ENCODE data around the gene RNF220. TPM values are rescaled to one million over a fixed set of nuclear protein-coding genes. Genes with fewer than 3 reads are reported as not detected.

The RNF220 gene
- total RNA-seq, 2 experiments from 2014 or later, result 81.8 to 94.1 TPM

- Mint-ChIP-seq H3K27me3 (peaks cover 4% of the 10 kb centered on the region), H3K4me1 (peaks cover 6% of the 10 kb centered on the region), H3K4me3 (no peak overlapping the region), H3K9me3 (ENCODE audit: low read depth) (no peaks in the 10 kb centered on the region), H3K27ac (no peak overlapping the region), H3K36me3 (no peaks in the 10 kb centered on the region)
- no peak for DNase-seq
- CTCF ChIA-PET, result no interaction called here
- ATAC-seq, result no peak
These were observed 118.8 kb downstream of the RNF220 start for GRCh38 chr1:44523593-44524591.

- H3K36me3 Mint-ChIP-seq, result no peaks in the 10 kb centered on the region
- H3K27me3 Mint-ChIP-seq, result peaks cover 4% of the 10 kb centered on the region
- H3K27ac Mint-ChIP-seq, result no peak overlapping the region
- no peak for ATAC-seq
- no peak for DNase-seq
- peaks cover under 1% of the 10 kb centered on the region for H3K4me1 Mint-ChIP-seq
- no peaks in the 10 kb centered on the region for H3K9me3 Mint-ChIP-seq (ENCODE audit: low read depth)
- H3K4me3 Mint-ChIP-seq, result no peak overlapping the region
- CTCF ChIA-PET, result no interaction called here
These were observed 119.8 kb downstream of the RNF220 start for GRCh38 chr1:44524655-44525500.

GRCh38 chr1:44526295-44527073 is 121.4 kb downstream of the RNF220 start:
- Mint-ChIP-seq H3K27ac (no peak overlapping the region), H3K4me3 (no peak overlapping the region), H3K36me3 (no peaks in the 10 kb centered on the region), H3K27me3 (peaks cover 7% of the 10 kb centered on the region), H3K9me3 (ENCODE audit: low read depth) (no peaks in the 10 kb centered on the region), H3K4me1 (peaks cover 1% of the 10 kb centered on the region)
- CTCF ChIA-PET, result no interaction called here
- ATAC-seq (no peak), DNase-seq (no peak)

- CTCF ChIA-PET, result interaction anchor here (0.8 to 1.7 kb wide), 3 partner anchors 41 to 315 kb away, joined by 3 to 4 read pairs (median 3); no protein-coding TSS in a partner anchor
- Mint-ChIP-seq H3K36me3 (no peaks in the 10 kb centered on the region), H3K27me3 (peaks cover 16% of the 10 kb centered on the region), H3K9me3 (ENCODE audit: low read depth) (no peaks in the 10 kb centered on the region), H3K27ac (no peak overlapping the region), H3K4me1 (peaks cover 14% of the 10 kb centered on the region), H3K4me3 (no peak overlapping the region)
- ATAC-seq (peak; percentile 69), DNase-seq (peak; percentile 48)
These were observed 126.9 kb downstream of the RNF220 start for GRCh38 chr1:44531785-44532566.

GRCh38 chr1:44532567-44532944 is 127.5 kb downstream of the RNF220 start:
- ATAC-seq, result no peak
- Mint-ChIP-seq H3K9me3 (ENCODE audit: low read depth) (no peaks in the 10 kb centered on the region), H3K36me3 (no peaks in the 10 kb centered on the region), H3K27me3 (peaks cover 20% of the 10 kb centered on the region), H3K4me3 (no peak overlapping the region), H3K4me1 (peaks cover 14% of the 10 kb centered on the region), H3K27ac (no peak overlapping the region)
- DNase-seq, result no peak
- CTCF ChIA-PET, result interaction anchor here (1.1 to 1.7 kb wide), 2 partner anchors 40 to 315 kb away, joined by 3 to 4 read pairs; no protein-coding TSS in a partner anchor

GRCh38 chr1:44534771-44535170 is 129.7 kb downstream of the RNF220 start:
- Mint-ChIP-seq H3K4me3 (no peak overlapping the region), H3K27ac (no peak overlapping the region), H3K27me3 (peaks cover 34% of the 10 kb centered on the region), H3K36me3 (no peaks in the 10 kb centered on the region), H3K4me1 (peaks cover 14% of the 10 kb centered on the region), H3K9me3 (ENCODE audit: low read depth) (no peaks in the 10 kb centered on the region)
- ATAC-seq (no peak), DNase-seq (no peak)
- CTCF ChIA-PET, result interaction anchor here (0.6 to 0.7 kb wide), 2 partner anchors 60 to 134 kb away, joined by 3 read pairs; no protein-coding TSS in a partner anchor

- ATAC-seq (no peak), DNase-seq (no peak)
- CTCF ChIA-PET, result interaction anchor here (1.2 kb wide), 1 partner anchor 36 kb away, joined by 3 read pairs; no protein-coding TSS in a partner anchor
- Mint-ChIP-seq H3K27ac (no peak overlapping the region), H3K4me1 (peaks cover 13% of the 10 kb centered on the region), H3K4me3 (no peak overlapping the region), H3K36me3 (no peaks in the 10 kb centered on the region), H3K27me3 (peaks cover 42% of the 10 kb centered on the region), H3K9me3 (ENCODE audit: low read depth) (no peaks in the 10 kb centered on the region)
These were observed 131.5 kb downstream of the RNF220 start for GRCh38 chr1:44536357-44537209.

- no peak overlapping the region for H3K4me3 Mint-ChIP-seq
- peaks cover 41% of the 10 kb centered on the region for H3K27me3 Mint-ChIP-seq
- H3K36me3 Mint-ChIP-seq, result no peaks in the 10 kb centered on the region
- ATAC-seq (no peak), DNase-seq (no peak)
- no peak overlapping the region for H3K27ac Mint-ChIP-seq
- no peaks in the 10 kb centered on the region for H3K9me3 Mint-ChIP-seq (ENCODE audit: low read depth)
- CTCF ChIA-PET, result no interaction called here
- peaks cover 3% of the 10 kb centered on the region for H3K4me1 Mint-ChIP-seq
These were observed 132.5 kb downstream of the RNF220 start for GRCh38 chr1:44537538-44537937.

- H3K27me3 Mint-ChIP-seq, result peaks cover 41% of the 10 kb centered on the region
- no peaks in the 10 kb centered on the region for H3K9me3 Mint-ChIP-seq (ENCODE audit: low read depth)
- DNase-seq (no peak), ATAC-seq (no peak)
- H3K36me3 Mint-ChIP-seq, result no peaks in the 10 kb centered on the region
- CTCF ChIA-PET, result no interaction called here
- no peak overlapping the region for H3K27ac Mint-ChIP-seq
- H3K4me1 Mint-ChIP-seq, result no peaks in the 10 kb centered on the region
- H3K4me3 Mint-ChIP-seq, result no peak overlapping the region
These were observed 132.9 kb downstream of the RNF220 start for GRCh38 chr1:44537956-44538355.

- peaks cover 49% of the 10 kb centered on the region for H3K27me3 Mint-ChIP-seq
- DNase-seq (no peak), ATAC-seq (no peak)
- no peak overlapping the region for H3K27ac Mint-ChIP-seq
- no peaks in the 10 kb centered on the region for H3K9me3 Mint-ChIP-seq (ENCODE audit: low read depth)
- no peak overlapping the region for H3K4me3 Mint-ChIP-seq
- no peaks in the 10 kb centered on the region for H3K36me3 Mint-ChIP-seq
- CTCF ChIA-PET, result no interaction called here
- no peaks in the 10 kb centered on the region for H3K4me1 Mint-ChIP-seq
These were observed 135.1 kb downstream of the RNF220 start for GRCh38 chr1:44539991-44540730.

- DNase-seq (no peak), ATAC-seq (no peak)
- Mint-ChIP-seq H3K27ac (no peak overlapping the region), H3K36me3 (no peaks in the 10 kb centered on the region), H3K4me3 (no peak overlapping the region), H3K9me3 (ENCODE audit: low read depth) (no peaks in the 10 kb centered on the region), H3K4me1 (no peaks in the 10 kb centered on the region), H3K27me3 (peaks cover 52% of the 10 kb centered on the region)
- CTCF ChIA-PET, result interaction anchor here (1.1 kb wide), 1 partner anchor 52 kb away, joined by 3 read pairs; no protein-coding TSS in a partner anchor
These were observed 137.5 kb downstream of the RNF220 start for GRCh38 chr1:44542420-44543063.

Measured in activated CD8-positive, alpha-beta memory T cell treated with anti-CD3 and anti-CD28 coated beads, Interleukin-2, amount 10 ng/mL, durations not matched to agents 7 days and 5 days (primary cell).